Measurements from ENCODE around the gene ZFP92. TPM values are rescaled to one million over a fixed set of nuclear protein-coding genes. Genes with fewer than 3 reads are reported as not detected.

Gene ZFP92
- total and polyA plus RNA-seq, 2 of the 8 experiments (the other 6 are each of a cell fraction or from before 2014, with no cell fraction given) = 0.14 to 0.41 TPM

- FAIRE-seq = no peak
- WGBS, 2 experiments (ENCODE audit: extremely low coverage in 1 of 2, insufficient coverage in 1 of 2, insufficient read length in 1 of 2, insufficient replicate concordance in 2 of 2, low coverage in 1 of 2, low lambda C conversion rate in 2 of 2, missing lambda C conversion rate in 1 of 2) = 84% methylated on average over 11 of the region's 12 CpGs; no CpG with 5 or more reads in 1 of the 2 experiments
- H3K9me3 ChIP-seq (ENCODE audit: insufficient read depth in 2 of 2, low read depth in 1 of 2, low read length in 1 of 2) = peaks cover 0 to 5% of the 10 kb centered on the region in 2 experiments; a peak in 1 of 4 replicates
- TF ChIP-seq CTBP2 (IDR thresholded peaks at IDR 0.05; ENCODE audit: borderline replicate concordance, insufficient read depth, insufficient read length, low read length) = no peak
- peak in 1 of 2 experiments; percentile 29; a peak in 1 of 4 replicates for TF ChIP-seq RAD21 (IDR thresholded peaks at IDR 0.05 in 1 of 2, conservative IDR thresholded peaks at IDR 0.05 in 1 of 2; ENCODE audit: low read depth in 2 of 2, low read length in 2 of 2)
- no peak for TF ChIP-seq SRF (IDR thresholded peaks at IDR 0.05; ENCODE audit: low read depth, low read length)
- TF ChIP-seq BACH1 (IDR thresholded peaks at IDR 0.05; ENCODE audit: low read length) = no peak
- TF ChIP-seq CTCF (IDR thresholded peaks at IDR 0.05; ENCODE audit: control extremely low read depth in 1 of 3, insufficient read depth in 1 of 3, low read depth in 1 of 3, low read length in 3 of 3) = 0 out of 4 replicates have a peak, but pooled peaks of 1 of the 3 experiments have one; percentile 8
- no peak for TF ChIP-seq HDAC6 (IDR thresholded peaks at IDR 0.05; ENCODE audit: low read depth, low read length)
- TF ChIP-seq HDAC2 (IDR thresholded peaks at IDR 0.05; ENCODE audit: borderline replicate concordance in 1 of 2, low read depth in 2 of 2, low read length in 2 of 2) = no peak
Measured at GRCh38 chrX:153381684-153382532, 29.4 kb upstream of the ZFP92 start.

More at GRCh38 chrX:153381684-153382532, 29.4 kb upstream of the ZFP92 start:
- Histone ChIP-seq H4K91ac (replicated peaks; ENCODE audit: insufficient read length, low read length) (no peak overlapping the region), H3K27ac (ENCODE audit: low read depth, low read length) (no peak overlapping the region), H2AFZ (ENCODE audit: low read length) (no peak overlapping the region), H2BK5ac (ENCODE audit: low read depth, low read length) (no peak overlapping the region), H2BK12ac (ENCODE audit: low read depth, low read length) (no peak overlapping the region), H3K4me1 (replicated peaks in 1 of 4; ENCODE audit: control insufficient read depth in 3 of 4, insufficient read depth in 4 of 4, low read length in 3 of 4) (peaks cover 0 to 3% (median 1%) of the 10 kb centered on the region in 4 experiments; a peak in 1 of 7 replicates), H2BK15ac (ENCODE audit: low read length) (no peak overlapping the region), H3K56ac (replicated peaks; ENCODE audit: insufficient read length, low read depth, low read length) (peak overlapping the region; percentile 98), H3K23ac (ENCODE audit: insufficient read length) (no peak overlapping the region), H3K79me1 (ENCODE audit: low read depth, low read length) (no peaks in the 10 kb centered on the region), H3K23me2 (ENCODE audit: low read depth, low read length) (peaks cover 15% of the 10 kb centered on the region; the same call in 1 of the 2 replicates), H3K36me3 (ENCODE audit: control insufficient read depth in 2 of 4, insufficient read depth in 4 of 4, low read length in 3 of 4) (no peaks in the 10 kb centered on the region), H3K27me3 (replicated peaks in 1 of 4; ENCODE audit: control insufficient read depth in 3 of 4, extremely low read depth in 1 of 4, insufficient read depth in 3 of 4, low read length in 3 of 4) (no peaks in the 10 kb centered on the region), H3K14ac (ENCODE audit: insufficient read length) (no peak overlapping the region), H3K4me2 (ENCODE audit: insufficient read depth in 1 of 2, low read depth in 2 of 2, low read length in 2 of 2) (no peak overlapping the region), H3K18ac (ENCODE audit: extremely low read depth, low read length) (no peak overlapping the region), H3K4me3 (ENCODE audit: extremely low read depth in 1 of 4, insufficient read depth in 2 of 4, low read depth in 3 of 4, low read length in 4 of 4) (no peak overlapping the region), H3K9ac (replicated peaks in 1 of 4; ENCODE audit: extremely low read depth in 1 of 4, low read depth in 3 of 4, low read length in 3 of 4) (no peak overlapping the region), H2AK5ac (ENCODE audit: low read depth, low read length) (no peak overlapping the region), H2BK120ac (replicated peaks; ENCODE audit: low read depth, low read length) (no peak overlapping the region), H4K5ac (ENCODE audit: insufficient read length, low read depth, low read length) (no peak overlapping the region), H3K79me2 (ENCODE audit: control insufficient read depth in 1 of 2, insufficient read depth in 2 of 2, low read length in 2 of 2) (no peaks in the 10 kb centered on the region), H2BK20ac (ENCODE audit: low read length) (no peak overlapping the region), H4K20me1 (replicated peaks in 1 of 2; ENCODE audit: control insufficient read depth in 1 of 2, insufficient read depth in 2 of 2, low read length in 2 of 2) (peaks cover 0 to 2% of the 10 kb centered on the region in 2 experiments), H3K4ac (replicated peaks; ENCODE audit: insufficient read length, low read depth, low read length) (no peak overlapping the region), H4K8ac (ENCODE audit: extremely low read depth, insufficient read depth, low read length) (no peak overlapping the region)
- CTCF ChIA-PET (ENCODE audit: partially characterized antibody) = no interaction called here
- DNase-seq (ENCODE audit: low read depth in 1 of 2, low spot score in 2 of 2) = no peak
- POLR2A ChIA-PET (ENCODE audit: partially characterized antibody) = interaction anchor here (1.3 kb wide), 1 partner anchor 36 kb away, joined by 3 read pairs; no protein-coding TSS in a partner anchor

Data from H1 (cell line).